Upper lobe of right lung (tissue), 1 donor: Measurements from ENCODE around the gene CEP350. TPM values are rescaled to one million over a fixed set of nuclear protein-coding genes. Genes with fewer than 3 reads are reported as not detected.

Experiments
- ATAC-seq: fragments of 200-7000 bp; cut with Tn5 transposase; one replicate; pipeline ENCODE4 v1.9.1; 2020; ENCODE audit warnings: mild to moderate bottlenecking, moderate library complexity
- DNase-seq: peaks from one replicate; pipeline ENCODE4 v3.0.0-alpha.2; 2020
- H3K27ac ChIP-seq: fragments of 200-600 bp; one replicate; pipeline ENCODE4 v1.8.0; 2022
- H3K27me3 ChIP-seq: fragments of 200-600 bp; one replicate; pipeline ENCODE4 v1.8.0; 2022; ENCODE audit warnings: mild to moderate bottlenecking
- H3K36me3 ChIP-seq: fragments of 200-600 bp; one replicate; pipeline ENCODE4 v1.8.0; 2022
- H3K4me1 ChIP-seq: fragments of 200-600 bp; one replicate; pipeline ENCODE4 v1.8.0; 2022
- H3K4me3 ChIP-seq: fragments of 200-600 bp; one replicate; pipeline ENCODE4 v1.8.0; 2022; ENCODE audit warnings: mild to moderate bottlenecking
- H3K9me3 ChIP-seq: fragments of 200-600 bp; one replicate; pipeline ENCODE4 v1.8.0; 2022
- intact Hi-C: fragments of 100-400 bp; cut with DNase I; formaldehyde crosslinking; loops from one replicate; pipeline ENCODE4 v1.11.0; 2022
- long read RNA-seq: library from polyadenylated mRNA; unstranded; transcript quantifications from one replicate; pipeline ENCODE4 v2.0.0, GENCODE V29; 2021
- total RNA-seq: library from RNA; stranded (reverse); fragmentation: NEBNext Ultra II Directional; extraction: Animal tissue kit (Norgen Biotek cat#: 25700); gene quantifications from one replicate; pipeline ENCODE4 v1.2.1, GENCODE V29; 2021
- TF ChIP-seq, protein P1 (sequence below): fragments of 200-600 bp; IDR thresholded peaks from one replicate; pipeline ENCODE4 v1.8.0; 2022; ENCODE audit warnings: antibody characterized with exemption
- donor health status: DM: no; HTN: yes; CAD: no; lungs with severe emphysema.

The CEP350 gene
- 51.2 TPM for total RNA-seq
- long read RNA-seq, partial matches to known transcripts = 3 of 18 reads
- long read RNA-seq, other reads (novel, unspliced or antisense) = 15 of 18 reads

DNA sequence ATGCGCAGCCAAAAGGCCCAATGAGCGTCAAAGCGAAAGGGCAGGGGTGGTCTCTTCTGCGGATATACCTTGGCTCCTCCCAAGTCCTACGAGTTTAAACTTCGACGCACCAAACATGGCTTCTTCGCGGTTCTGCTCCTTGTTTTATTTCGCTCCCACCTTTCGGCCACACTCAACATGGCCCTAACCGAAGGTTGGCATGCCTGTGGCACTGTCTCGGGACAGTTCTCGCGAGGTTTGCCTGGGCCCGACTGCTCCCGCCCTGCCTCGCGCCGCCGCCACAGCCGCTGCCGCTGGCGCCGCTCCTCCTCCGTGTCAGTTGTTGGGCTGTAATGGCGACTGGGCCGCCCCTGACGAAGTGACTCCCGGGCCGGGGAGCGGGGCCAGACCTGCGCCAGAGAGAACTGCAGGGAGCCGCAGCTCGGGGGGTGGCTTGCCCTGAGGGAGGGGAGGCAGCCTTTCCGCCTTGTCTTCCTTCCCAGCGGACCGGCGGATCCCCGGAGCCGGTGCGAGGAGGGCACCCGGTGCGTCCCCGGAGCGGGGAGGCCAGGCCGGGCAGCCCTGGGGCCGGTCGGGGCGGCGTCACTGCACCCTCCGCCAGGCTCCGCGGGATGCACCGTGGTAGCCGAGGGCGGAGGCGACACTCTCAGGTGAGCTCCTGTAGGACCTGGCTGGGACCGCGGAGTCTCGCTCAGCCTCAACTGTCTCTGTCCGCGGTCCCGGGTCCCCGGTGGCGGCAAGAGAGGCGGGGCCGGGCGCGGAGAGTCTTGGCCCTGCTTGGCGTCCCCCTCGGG is at the start of gene CEP350:
TSS of gene CEP350 (plus strand) at position 318 of the 794 bp plus-strand sequence. CDS start 31,372 bp downstream, outside the sequence.
- peak; percentile 97 for ATAC-seq
- Histone ChIP-seq H3K27ac (peak within 1 kb of the TSS; percentile 96), H3K4me3 (peak within 1 kb of the TSS; percentile 95), H3K27me3 (no peaks in the 10 kb centered on the region), H3K9me3 (no peaks in the 10 kb centered on the region), H3K4me1 (peaks cover 32% of the 10 kb centered on the region), H3K36me3 (no peaks in the 10 kb centered on the region)
- TF ChIP-seq, protein P1, sequence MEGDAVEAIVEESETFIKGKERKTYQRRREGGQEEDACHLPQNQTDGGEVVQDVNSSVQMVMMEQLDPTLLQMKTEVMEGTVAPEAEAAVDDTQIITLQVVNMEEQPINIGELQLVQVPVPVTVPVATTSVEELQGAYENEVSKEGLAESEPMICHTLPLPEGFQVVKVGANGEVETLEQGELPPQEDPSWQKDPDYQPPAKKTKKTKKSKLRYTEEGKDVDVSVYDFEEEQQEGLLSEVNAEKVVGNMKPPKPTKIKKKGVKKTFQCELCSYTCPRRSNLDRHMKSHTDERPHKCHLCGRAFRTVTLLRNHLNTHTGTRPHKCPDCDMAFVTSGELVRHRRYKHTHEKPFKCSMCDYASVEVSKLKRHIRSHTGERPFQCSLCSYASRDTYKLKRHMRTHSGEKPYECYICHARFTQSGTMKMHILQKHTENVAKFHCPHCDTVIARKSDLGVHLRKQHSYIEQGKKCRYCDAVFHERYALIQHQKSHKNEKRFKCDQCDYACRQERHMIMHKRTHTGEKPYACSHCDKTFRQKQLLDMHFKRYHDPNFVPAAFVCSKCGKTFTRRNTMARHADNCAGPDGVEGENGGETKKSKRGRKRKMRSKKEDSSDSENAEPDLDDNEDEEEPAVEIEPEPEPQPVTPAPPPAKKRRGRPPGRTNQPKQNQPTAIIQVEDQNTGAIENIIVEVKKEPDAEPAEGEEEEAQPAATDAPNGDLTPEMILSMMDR = no peak
- peak; percentile 99 for DNase-seq
- intact Hi-C loops = no loop called here

GRCh38 chr1:179910934-179911333 is 43.7 kb upstream of the CEP350 start:
- Histone ChIP-seq H3K27ac (no peak overlapping the region), H3K9me3 (no peaks in the 10 kb centered on the region), H3K4me3 (no peak overlapping the region), H3K36me3 (peaks cover 75% of the 10 kb centered on the region), H3K4me1 (no peaks in the 10 kb centered on the region), H3K27me3 (no peaks in the 10 kb centered on the region)
- TF ChIP-seq, protein P1 = no peak
- ATAC-seq (no peak), DNase-seq (no peak)
- intact Hi-C loops = no loop called here

DNA sequence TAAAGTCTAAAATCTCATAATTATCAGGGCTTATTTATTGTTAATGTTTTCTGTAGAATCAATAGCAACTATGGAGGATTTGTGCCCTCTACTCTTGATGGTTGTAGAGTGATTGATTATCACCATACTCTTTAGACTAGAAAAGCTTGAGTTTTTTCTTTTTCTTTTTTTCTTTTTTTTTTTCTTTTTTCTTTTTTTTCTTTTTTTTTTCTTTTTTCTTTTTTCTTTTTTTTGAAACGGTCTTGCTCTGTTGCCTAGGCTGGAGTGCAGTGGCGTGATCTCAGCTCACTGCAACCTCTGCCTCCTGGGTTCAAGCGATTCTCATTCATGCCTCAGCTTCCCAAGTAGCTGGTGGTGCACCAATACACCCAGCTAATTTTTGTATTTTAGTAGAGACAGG is 42.8 kb upstream of the CEP350 start:
- peaks cover 84% of the 10 kb centered on the region for H3K36me3 ChIP-seq
- no peak overlapping the region for H3K4me3 ChIP-seq
- no peak for ATAC-seq
- no peaks in the 10 kb centered on the region for H3K4me1 ChIP-seq
- TF ChIP-seq, protein P1 = no peak
- intact Hi-C loops = no loop called here
- no peak overlapping the region for H3K27ac ChIP-seq
- DNase-seq = no peak
- H3K9me3 ChIP-seq = no peaks in the 10 kb centered on the region
- H3K27me3 ChIP-seq = no peaks in the 10 kb centered on the region

GRCh38 chr1:179917601-179918429 is 36.8 kb upstream of the CEP350 start:
- Histone ChIP-seq H3K4me1 (no peaks in the 10 kb centered on the region), H3K4me3 (no peak overlapping the region), H3K27me3 (no peaks in the 10 kb centered on the region), H3K9me3 (no peaks in the 10 kb centered on the region), H3K27ac (no peak overlapping the region), H3K36me3 (peaks cover 70% of the 10 kb centered on the region)
- DNase-seq (no peak), ATAC-seq (no peak)
- intact Hi-C loops = no loop called here
- TF ChIP-seq, protein P1 = no peak

DNA sequence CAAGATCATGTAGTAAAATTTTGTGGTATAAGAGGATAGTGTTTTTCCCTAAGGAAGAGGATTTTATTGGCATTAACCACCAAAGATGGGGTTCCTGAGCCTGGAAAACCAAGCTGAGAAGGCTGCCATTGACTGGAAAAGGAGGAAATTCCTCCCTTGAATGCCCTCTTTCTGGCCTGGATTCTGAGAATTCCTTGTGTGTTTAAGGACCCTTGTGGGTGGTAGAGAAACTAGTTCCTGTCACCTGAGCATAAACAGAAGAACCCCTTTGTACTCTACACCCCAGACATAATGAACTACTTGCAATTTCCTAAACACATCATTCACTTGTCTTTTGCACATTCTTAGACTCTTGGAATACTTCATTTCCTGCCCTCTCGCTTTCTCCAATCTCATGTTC is 33.1 kb upstream of the CEP350 start:
- TF ChIP-seq, protein P1 = no peak

More for the DNA sequence above, 33.1 kb upstream of the CEP350 start:
- peaks cover 34% of the 10 kb centered on the region for H3K36me3 ChIP-seq
- intact Hi-C loops = no loop called here
- H3K4me1 ChIP-seq = no peaks in the 10 kb centered on the region
- no peak overlapping the region for H3K27ac ChIP-seq
- no peaks in the 10 kb centered on the region for H3K9me3 ChIP-seq
- no peaks in the 10 kb centered on the region for H3K27me3 ChIP-seq
- H3K4me3 ChIP-seq = no peak overlapping the region
- DNase-seq (no peak), ATAC-seq (no peak)
